SK-N-MC (cell line): ENCODE measurements around the gene SH3PXD2A.

Experiments used
- EZH2 ChIP-seq: fragments of 200-600 bp; sonication (generic); IDR thresholded peaks from one replicate; pipeline ENCODE4 v1.6.1; 2017; ENCODE audit warnings: antibody characterized with exemption
- POLR2AphosphoS5 ChIP-seq: IDR thresholded peaks from 2 replicates; pipeline ENCODE4 v1.6.1; 2012; ENCODE audit warnings: mild to moderate bottlenecking, low read depth, low read length, borderline replicate concordance

- TF ChIP-seq EZH2 (no peak), POLR2AphosphoS5 (no peak)
Observed at GRCh38 chr10:103616705-103617601, 238.4 kb downstream of the SH3PXD2A start.
